Stimulated activated CD8-positive, alpha-beta memory T cell treated with anti-CD3 and anti-CD28 coated beads, Interleukin-7, amount 100 ng/mL, for 4 hours (primary cell): Measurements from ENCODE around the gene C2orf68.
"Not testable (repeated sequence)": the region's sequence is repeated elsewhere in the genome, so short reads cannot be mapped to it uniquely, and the experiment has no call there.

Source experiments
- DNase-seq, 2 donors: peaks; one replicate each; pipeline ENCODE4 v3.0.0-alpha.2; 2020; ENCODE audit warnings: low read depth in 2 of 2

The C2orf68 gene

DNA sequence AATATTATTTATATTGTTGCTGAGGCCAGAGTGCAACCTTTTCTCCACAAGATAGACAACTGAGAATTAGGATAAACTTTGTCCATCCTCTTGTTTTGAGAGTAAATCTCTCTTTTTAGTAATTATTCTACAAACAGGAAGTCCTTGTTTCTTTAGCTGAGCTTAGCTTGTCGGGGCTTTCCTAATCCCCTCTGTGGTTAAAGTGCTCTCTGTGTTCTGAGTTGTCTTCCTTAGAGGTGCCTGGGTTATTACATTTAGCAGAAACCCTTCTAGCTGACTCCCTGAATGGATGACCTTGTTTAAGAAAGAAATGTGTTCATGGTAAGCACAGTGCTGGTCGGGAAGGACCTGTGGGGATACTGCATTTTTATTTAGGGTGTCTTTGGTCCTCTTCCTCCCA is 16.8 kb upstream of the C2orf68 start:
- DNase-seq: no peak

DNA sequence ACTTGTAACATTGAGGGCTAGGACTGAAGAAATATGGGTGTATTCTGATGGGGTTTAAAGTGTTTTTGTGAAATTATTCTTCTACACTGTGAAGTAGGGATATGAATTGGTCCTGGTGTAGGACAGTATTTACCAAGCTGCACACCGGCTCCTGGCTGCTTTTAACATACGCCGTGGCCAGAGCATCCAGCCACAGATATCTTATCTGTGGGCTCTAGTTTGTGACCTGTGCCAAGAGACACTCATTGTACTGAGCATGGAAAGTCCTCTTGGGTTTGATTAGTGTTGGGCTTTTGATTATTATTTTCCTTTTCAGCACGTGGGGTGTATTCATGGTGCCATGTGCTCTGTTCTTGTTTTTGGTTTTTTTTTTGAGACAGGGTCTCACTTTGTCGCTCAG is 12.1 kb upstream of the C2orf68 start:
- no peak for DNase-seq

DNA sequence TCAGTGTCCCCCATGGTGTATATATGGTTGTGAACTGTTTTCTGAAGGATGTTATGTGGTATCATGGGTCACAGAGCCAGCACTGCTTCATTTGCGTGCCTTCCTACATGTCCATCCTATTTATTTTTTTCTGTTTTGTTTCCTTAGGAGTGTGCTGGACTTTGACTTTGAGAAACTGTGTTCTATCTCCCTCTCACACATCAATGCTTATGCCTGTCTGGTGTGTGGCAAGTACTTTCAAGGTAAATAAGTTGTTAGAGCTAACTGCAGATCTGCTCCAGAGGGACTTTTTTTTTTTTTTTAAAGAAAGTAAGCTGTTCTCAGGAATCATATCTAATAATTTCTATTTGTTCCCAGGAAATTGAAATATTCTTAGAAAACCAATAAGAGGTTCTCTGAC is 9.5 kb upstream of the C2orf68 start:
- no peak for DNase-seq

DNA sequence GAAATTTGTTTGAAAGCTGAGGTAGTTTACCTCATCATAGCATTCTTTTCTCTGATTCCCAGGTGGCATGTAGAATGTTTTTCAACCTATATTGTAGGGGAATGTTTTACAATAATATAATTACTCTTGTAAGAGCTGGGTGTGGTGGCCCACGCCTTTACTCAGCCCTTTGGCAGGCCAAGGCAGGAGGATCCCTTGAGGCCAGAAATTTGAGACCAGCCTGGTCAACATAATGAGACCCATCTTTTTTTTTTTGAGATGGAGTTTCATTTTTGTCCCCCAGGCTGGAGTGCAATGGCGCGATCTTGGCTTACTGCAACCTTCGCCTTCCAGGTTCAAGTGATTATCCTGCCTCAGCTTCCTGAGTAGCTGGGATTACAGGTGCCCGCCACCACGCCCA is 7.8 kb upstream of the C2orf68 start:
- DNase-seq: no peak

DNA sequence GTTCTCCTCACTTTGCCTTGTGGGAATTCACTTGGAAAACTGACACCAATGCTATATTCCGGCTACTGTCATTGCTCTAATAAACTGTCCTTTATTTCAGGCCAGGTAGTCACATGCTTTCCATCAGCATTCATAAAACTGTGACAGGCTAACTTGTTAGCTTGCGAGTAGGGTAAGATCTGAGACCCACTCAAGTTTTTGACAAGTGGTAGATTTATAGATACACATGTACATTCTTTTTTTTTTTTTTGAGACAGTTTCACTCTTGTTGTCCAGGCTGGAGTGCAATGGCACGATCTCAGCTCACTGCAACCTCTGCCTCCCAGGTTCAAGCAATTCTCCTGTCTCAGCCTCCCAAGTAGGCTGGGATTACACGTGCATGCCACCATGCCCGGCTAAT is 5.9 kb upstream of the C2orf68 start:
- DNase-seq: not testable (repeated sequence)

DNA sequence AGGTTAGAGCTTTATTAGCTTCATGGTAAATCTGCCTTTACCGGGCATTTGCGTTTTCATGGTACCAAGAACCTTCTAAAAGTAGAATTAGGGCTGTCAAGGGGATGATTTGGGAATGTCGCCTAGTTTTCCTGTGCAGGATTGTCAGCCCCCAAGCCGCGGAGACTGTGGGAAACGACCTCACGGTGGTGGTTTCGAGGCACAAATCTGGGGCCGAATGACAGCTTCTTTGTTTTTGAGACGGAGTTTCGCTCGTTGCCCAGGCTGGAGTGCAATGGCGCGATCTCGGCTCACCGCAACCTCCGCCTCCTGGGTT is 3.5 kb upstream of the C2orf68 start:
- DNase-seq: no peak

DNA sequence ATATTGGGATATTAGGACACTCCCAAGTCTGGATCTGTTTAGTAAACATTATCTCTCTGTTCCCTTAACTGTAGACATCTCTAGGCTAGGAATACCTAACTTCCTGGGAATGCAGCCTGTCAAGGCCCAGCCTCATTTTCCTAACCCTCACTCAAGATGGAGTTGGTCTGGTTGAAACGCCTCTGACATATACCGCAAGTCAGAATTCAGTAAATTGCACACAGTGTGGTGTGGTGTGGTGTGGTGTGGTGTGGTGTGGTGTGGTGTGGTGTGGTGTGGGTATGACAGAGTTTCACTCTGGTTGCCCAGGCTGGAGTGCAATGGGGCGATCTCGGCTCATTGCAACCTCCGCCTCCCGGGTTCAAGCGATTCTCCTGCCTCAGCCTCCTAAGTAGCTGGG is 2.9 kb upstream of the C2orf68 start:
- DNase-seq: not testable (repeated sequence)

DNA sequence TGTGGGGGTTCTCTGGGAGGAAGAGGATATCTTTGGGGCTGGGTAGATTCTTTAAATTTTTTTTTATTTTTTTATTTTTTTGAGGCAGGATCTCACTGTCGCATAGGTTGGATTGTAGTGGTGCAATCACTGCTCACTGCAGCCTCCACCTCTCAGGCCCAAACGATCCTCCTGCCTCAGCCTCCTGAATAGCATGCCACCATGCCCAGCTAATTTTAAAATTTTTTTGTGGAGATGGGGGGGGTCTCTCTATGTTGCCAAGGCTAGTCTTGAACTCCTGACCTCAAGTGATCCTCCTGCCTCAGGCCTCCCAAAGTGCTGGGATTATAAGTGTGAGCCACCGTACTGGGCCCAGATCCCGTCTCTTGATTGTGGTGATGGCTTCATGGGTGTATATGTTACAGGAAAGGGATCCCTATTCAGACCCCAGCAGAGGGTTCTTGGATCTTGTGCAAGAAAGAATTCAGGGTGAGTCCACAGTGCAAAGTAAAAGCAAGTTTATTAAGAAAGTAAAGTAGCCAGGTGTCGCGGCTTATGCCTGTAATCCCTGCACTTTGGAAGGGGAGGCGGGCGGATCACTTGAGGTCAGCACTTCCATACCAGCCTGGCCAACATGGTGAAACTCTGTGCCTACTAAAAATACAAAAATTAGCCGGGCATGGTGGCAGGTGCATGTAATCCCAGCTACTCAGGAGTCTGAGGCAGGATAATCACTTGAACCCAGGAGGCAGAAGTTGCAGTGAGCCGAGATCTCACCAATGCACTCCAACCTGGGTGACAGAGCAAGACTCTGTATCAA is 2.0 kb upstream of the C2orf68 start:
- DNase-seq: no peak

DNA sequence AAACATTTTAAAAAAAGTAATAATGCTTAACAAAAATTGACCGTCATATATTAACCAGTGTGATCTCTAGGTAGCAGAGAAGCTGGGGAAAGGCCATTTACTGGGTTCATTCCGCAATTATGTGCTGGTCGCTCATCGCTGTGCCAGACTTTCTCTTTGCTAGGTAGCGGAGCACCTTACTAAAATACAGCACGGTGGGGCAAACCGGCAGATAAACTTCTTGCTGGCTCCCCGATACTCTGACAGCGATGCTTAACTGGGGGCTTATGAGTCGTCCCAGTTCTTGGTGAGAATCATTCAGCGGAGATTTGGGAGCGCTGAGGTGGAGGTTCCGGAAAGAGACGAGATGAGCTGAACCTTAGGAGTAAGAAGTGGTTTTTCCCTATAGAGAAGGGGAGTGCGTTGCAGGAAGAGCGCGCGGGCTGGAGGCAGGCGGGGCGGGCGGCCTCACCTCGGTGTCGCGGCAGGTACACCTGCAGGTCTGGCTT is 605 bp downstream of the C2orf68 start:
- DNase-seq: no peak

DNA sequence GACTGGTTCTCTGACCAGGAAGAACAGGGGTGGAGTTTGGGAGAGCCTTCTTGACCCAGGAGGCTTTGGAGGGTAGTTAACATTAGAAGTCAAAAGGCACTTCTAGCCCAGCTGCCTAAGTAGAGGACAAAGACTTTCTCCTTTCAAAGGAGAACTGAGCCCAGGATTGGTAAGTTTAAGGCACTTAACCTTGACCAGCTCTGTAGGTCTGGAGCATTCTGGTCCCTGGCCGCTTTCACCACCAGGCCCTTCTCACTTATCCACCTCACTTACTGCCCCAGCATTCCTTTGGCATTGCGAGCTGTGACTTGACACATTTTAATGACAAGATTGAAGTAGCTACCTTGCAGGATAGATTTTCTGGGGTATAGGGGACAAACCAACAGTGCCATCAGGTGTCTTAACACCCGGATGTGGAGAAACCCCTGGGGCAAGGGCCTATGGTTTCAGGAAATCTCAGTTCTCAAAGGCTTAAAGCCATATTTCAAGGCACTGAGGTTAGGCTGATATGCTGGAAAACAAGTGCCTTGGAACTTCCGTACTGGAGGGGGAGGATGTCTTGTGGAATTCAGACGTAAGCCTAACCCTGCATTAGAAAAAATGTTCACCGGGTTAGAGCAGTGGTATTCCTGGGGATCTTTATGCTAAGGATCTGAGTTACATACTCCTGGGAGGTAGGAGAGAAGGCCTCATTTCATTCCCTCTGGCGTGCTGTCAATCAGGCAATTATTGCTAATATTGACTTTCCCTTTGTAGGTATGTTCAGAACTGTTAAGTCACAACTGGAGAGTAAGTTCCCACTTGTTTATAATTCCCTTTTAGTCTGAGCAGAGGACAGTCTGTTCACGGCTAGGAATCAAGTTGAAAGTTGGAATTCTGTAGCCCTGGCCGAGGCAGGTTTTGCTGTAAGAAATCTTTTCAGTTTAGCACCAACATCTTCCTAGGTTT is 4.3 kb downstream of the C2orf68 start:
- no peak for DNase-seq

DNA sequence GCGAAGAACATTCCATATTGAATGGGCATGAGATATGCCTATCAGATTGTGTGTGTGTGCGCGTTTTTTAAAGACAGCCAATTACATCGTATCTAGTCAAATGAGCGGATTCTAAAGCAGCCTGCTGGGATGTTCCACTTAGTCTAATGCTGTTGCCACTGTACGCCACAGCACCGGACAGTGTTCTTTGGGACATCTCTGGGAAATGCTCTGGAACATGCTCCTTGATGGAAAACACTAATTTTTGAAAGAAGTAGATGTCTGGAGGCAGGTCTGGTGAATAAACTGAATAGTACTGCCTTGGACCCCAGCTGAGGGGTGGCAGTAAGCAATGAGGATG is 5.8 kb downstream of the C2orf68 start:
- no peak for DNase-seq

DNA sequence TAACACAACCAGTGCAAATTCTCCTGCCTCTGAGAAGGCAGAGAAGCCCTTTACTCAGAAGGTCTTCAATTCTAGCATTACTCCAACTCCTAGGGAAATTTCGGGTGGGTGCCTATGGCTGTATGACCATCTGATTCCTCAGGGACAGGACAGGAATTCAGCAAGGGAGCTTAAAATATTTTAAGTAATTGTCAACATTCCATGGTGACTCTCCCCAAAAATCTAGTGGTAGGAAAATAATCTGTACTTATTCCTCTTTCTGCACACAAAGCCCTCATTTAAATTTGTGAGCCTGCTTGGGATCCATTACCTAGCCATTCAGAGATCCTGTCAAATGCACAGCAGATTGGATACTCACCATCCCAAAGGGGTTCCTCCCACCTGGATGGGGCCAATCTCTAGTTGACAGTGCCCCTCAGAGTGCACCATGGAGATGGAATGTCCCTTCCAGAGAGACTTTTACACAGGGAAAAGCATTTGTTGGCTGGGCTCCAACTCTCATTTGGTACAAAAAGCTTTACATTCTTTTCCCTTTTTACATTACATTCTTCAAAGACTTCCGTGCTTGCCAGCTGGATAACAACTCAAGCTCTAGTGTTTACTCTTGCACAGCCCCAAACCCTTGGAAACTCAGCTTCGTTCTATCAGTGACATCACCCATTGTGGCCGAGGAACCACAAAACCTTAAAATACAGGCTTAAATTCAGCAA is 6.3 kb downstream of the C2orf68 start:
- DNase-seq: no peak

DNA sequence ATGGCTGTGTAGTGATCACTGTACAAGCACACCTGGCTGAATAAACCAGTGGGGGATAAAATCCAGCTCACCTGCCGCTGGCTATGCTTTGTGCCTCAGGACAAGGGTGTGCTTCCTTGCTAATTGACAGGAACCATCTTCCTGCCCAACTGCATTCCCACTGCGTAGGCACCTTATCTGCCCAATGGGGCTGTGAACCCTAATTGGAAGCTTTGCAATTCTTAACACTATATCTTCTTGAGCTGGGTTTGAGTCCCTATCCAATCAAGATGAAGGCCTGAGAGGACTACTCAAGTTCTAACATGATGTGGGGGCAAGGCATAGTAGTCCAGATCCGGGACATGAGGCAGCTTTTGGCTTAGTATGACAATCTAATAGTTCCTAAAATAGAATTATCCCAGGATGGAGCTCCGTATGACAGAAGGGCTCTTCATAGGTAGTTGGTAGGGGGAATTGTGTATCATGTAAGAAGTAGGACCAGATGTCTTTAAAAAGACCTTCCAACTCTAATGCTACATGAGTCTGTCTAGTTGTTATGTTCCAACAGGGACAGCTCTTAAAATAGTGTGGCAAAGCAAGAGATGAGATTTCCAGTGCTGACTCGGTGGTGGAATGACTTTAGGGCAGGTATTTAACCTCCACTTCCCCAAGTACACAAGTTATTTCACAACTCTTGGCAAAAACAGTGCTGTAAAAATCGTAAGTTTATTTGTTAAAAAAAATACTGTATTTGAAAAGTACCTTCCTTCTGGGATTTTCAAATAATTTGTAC is 7.1 kb downstream of the C2orf68 start:
- no peak for DNase-seq

DNA sequence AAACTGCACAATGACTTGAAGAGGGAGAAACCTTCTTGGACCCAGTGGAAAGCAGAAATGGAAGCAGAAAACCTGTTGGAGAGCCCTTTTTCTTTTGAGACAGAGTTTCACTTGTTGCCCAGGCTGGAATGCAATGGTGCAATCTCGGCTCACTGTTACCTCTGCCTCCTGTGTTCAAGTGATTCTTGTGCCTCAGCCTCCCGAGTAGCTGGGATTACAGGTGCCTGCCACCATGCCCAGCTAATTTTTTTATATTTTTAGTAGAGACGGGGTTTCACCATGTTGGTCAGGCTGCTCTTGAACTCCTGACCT is 7.8 kb downstream of the C2orf68 start:
- DNase-seq: not testable (repeated sequence)

DNA sequence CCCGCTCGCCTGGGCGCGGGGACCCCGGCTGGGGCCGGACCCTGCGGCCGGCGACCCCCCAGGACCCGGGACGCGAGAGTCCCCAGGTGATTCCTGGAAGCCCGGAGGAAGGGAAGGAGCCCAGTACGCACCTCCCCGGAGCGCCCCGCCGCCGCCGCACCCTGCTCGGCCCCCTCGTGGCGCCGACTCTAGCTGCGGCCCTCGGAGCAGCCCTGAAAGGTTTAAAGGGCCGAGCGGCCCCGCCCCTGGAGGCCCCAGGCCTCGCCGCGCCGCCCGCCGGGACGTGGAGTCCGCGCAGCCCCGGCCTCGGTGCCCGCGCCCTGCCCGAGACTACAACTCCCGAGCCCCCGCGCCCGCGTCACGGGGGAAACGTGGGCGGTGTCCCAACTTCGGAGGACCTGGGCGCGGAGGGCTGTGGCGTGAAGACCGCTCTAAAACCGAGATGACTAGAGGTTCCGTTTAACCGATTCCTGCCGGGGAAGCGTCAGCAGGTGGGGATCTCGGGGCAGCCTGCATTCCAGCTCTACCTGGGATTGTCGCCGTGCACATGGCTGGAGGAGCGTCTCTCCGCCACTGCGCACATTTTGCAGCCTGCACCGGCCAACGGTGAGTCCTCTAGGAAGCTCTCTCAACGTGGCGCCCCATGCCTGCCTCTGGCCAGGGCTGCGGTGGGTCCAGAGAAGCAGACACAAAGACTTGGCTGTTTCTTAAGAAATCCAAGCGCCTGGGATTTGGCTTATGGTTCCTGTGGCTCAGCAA is 9.2 kb downstream of the C2orf68 start, which contains the start of gene TMEM150A:
Gene TMEM150A, minus strand, starts transcription at position 223 of the 759 bp plus-strand sequence. CDS start 750 bp downstream, outside the sequence.
- DNase-seq: peak; percentile 70 to 88

DNA sequence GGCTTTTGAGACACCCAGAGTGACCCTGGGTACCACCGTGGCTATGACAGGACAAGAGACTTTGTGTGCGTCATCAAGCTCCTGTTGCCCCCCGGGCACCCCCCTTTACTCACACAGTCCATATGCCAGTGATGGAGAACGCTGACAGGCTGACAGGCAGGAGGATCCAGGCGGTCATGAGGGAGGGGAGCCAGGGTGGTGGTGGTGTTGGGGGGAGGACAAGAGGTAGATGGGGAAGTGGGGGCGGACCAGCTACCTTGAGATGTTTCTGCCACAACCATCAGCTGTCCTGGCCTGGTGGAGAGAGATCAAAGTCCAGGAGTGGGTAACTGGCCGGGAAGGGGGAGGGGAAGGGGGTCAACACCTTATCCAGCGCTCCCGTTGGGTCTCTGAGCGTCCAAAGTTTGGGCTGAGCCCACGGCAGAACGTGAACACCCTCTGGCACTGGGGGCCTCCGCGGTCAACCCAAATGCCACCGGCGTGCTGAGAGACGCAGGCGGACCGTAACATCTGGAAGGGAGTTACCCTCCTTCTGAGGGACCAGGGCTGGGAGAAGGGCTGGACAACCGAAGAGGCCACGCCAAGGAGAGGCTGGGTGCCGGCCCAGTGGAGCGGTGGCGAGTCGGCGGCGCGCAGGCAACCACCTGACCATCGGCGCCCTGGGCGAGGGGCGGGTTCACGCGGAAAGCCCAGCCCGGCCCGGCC is 9.9 kb downstream of the C2orf68 start:
- no peak for DNase-seq

DNA sequence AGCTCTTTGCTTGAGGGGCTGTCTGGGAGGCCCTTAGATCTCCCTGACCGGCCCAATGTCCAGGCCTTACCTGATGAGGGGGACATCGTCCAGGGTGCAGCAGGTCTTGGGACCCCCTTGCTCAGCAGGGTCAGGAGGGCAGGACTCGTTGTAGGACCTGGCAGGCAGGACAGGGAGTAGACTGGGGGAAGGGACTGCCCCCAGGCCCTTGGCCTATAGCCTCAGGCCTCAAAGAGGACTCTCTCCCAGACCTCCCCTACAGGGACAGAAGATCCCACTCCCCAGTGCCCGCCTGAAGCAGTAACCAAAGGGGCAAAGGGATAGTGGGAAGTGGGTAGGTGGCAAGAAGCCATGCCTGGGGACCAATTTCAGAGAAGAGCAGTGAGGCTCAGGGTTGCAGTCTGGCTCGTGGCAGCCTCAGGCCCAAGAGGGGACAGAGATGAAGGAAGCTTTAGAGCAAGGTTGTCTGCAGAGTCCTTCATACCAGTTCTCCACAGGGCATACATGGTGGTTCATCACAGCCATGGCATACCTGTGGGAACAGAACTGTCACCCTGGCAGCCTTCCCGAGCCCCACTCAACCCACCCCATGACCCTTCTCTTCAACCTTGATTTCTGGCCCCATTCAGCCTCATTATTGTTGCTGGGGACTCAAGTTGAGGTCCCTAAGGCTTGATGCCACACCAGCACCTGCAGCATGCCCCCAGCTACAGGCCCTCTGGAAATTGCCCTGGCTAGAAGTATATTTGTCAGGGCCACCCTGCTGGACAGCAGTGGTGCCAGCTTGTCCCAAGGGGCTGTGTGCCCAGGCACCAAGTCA is 10.7 kb downstream of the C2orf68 start:
- DNase-seq: no peak

DNA sequence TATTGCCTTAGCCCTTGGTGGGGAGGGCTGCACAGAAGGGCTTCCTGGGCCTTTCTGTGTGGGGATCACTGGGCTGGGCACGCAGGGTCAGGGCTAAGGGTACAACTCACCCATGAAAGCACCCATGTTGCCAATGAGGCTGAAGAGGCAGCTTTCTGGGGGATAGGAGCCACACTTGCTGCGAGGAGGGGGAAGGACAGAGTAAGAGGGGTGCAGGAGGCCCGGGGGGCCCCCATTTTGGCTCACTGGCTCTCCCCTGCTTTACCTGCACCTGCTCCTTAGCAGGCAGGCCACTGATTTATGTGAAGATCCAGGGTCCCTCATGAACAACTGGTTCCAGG is 11.7 kb downstream of the C2orf68 start:
- DNase-seq: no peak

DNA sequence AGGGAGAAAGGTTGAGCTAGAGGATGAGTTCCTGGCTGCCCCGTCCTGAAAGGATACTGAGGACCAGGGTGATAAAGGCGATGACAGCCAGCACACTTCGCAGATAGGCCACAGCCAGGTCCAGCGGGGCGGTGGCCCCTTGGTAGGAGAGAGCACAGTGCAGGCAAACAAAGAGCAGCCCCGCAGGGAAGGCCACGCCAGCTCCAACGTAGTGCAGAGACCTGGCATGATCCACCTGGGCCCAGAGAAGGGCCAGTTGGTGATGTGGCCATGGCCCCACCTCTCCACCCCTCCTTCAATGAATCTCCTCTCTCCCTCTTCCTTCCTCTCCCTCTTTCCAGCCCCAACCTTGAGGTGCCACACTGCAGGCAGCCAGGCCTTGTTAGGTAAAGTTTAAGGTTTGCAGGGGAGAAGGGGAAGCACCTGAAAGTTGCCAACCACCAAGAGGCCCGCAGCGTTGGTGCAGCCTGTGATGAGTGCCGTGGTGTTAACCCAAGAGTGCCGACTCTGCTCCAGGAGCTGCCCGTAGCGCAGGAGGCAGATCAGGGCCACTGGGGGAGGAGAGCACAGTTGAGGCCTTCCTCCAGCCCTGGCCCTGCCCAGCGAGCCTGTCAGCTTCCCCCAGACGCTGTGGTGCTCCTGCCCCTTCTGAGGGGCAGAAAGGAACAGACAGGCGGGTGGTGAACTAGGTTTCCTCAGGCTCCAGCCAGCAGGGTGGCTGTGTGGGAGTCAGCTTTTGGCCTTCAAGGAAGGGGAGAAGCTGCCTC is 12.2 kb downstream of the C2orf68 start:
- DNase-seq: no peak
